Left lung (tissue), 10 donors: Measurements from ENCODE around the gene ASB13. TPM values are rescaled to one million over a fixed set of nuclear protein-coding genes. Genes with fewer than 3 reads are reported as not detected.
A peak's percentile ranks its signal among the peaks of the same experiment; 100 is the strongest.

Source experiments
- ATAC-seq: fragments of 200-7000 bp; cut with Tn5 transposase; one replicate; pipeline ENCODE4 v1.9.1; 2020; ENCODE audit warnings: moderate library complexity
- DNase-seq, 4 donors: peaks; one replicate each; pipeline ENCODE4 v3.0.0-alpha.2; 2013 to 2020
- H3K27ac ChIP-seq, 2 donors: fragments of 200-600 bp; sonication (generic) in 1 of 2; one replicate each; pipeline versions ENCODE4 v1.5.0 to v1.8.0; 2020 to 2021
- H3K27me3 ChIP-seq, 2 donors: fragments of 200-600 bp; sonication (generic) in 1 of 2; one replicate each; pipeline versions ENCODE4 v1.5.0 to v1.8.0; 2020 to 2021
- H3K36me3 ChIP-seq, 2 donors: fragments of 200-600 bp; sonication (generic) in 1 of 2; one replicate each; pipeline versions ENCODE4 v1.5.0 to v1.8.0; 2020 to 2021
- H3K4me1 ChIP-seq, 2 donors: fragments of 200-600 bp; one replicate each; pipeline ENCODE4 v1.8.0; 2021
- H3K4me3 ChIP-seq, 2 donors: fragments of 200-600 bp; sonication (generic) in 1 of 2; one replicate each; pipeline versions ENCODE4 v1.5.0 to v1.8.0; 2020 to 2021; ENCODE audit warnings: mild to moderate bottlenecking in 1 of 2
- H3K9me3 ChIP-seq, 2 donors: fragments of 200-600 bp; sonication (generic) in 1 of 2; one replicate each; pipeline versions ENCODE4 v1.5.0 to v1.8.0; 2020 to 2021
- CTCF ChIP-seq, 2 donors: fragments of 200-600 bp; sonication (generic) in 1 of 2; IDR thresholded peaks; one replicate each; pipeline versions ENCODE4 v1.5.0 to v1.8.0; 2021; ENCODE audit warnings: antibody characterized with exemption in 2 of 2
- intact Hi-C, 2 donors: fragments of 100-400 bp; cut with DNase I; formaldehyde crosslinking; loops; one replicate each; pipeline versions ENCODE4 v1.11.2 to v1.14.2; 2022
- polyA plus RNA-seq, 6 donors: library from polyadenylated mRNA; unstranded; fragments of 120-200 nt; gene quantifications; one replicate each; pipeline ENCODE4 v1.2.1, GENCODE V29; 2013; ENCODE audit not compliant: insufficient read length in 6 of 6
- total RNA-seq, 2 donors: library from RNA; stranded (reverse); fragmentation: NEBNext Ultra II Directional; extraction: Animal tissue kit (Norgen Biotek cat#: 25700); gene quantifications; one replicate each; pipeline ENCODE4 v1.2.1, GENCODE V29; 2021
- donor health status: DM: no; HTN: yes; CAD: no.
- donor health status: DM: no; HTN: no; CAD: no.

The ASB13 gene
- total and polyA plus RNA-seq, 8 donors: 9.0 to 19.6 (median 11.6) TPM

DNA sequence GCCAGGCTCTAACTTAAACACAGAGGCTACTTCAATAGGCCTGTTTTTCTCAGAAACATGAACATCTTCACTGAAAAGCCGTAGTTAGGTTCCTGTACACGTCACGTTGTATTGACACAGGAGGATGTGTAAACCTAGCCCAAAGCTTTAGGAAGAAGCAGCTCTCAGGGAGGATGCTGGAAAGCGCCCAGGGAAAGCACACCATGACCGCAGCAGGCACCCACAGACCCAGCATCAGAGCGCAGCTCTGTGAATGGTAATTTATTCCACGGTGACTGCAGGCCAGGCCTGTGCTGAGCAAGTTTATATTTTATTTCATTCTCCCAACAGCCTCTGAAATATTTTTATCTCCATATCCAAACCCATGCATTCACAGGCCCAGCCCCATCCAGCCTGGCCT is 51.1 kb downstream of the ASB13 start:
- TF ChIP-seq CTCF (IDR thresholded peaks at IDR 0.05): no peak
- no peaks in the 10 kb centered on the region for H3K9me3 ChIP-seq
- no peak overlapping the region for H3K4me3 ChIP-seq
- H3K36me3 ChIP-seq: no peaks in the 10 kb centered on the region
- H3K4me1 ChIP-seq: peaks cover 0 to 4% of the 10 kb centered on the region in 2 donors
- H3K27me3 ChIP-seq: no peaks in the 10 kb centered on the region
- no peak overlapping the region for H3K27ac ChIP-seq
- intact Hi-C loops: no loop called here
- ATAC-seq (no peak), DNase-seq (no peak)

DNA sequence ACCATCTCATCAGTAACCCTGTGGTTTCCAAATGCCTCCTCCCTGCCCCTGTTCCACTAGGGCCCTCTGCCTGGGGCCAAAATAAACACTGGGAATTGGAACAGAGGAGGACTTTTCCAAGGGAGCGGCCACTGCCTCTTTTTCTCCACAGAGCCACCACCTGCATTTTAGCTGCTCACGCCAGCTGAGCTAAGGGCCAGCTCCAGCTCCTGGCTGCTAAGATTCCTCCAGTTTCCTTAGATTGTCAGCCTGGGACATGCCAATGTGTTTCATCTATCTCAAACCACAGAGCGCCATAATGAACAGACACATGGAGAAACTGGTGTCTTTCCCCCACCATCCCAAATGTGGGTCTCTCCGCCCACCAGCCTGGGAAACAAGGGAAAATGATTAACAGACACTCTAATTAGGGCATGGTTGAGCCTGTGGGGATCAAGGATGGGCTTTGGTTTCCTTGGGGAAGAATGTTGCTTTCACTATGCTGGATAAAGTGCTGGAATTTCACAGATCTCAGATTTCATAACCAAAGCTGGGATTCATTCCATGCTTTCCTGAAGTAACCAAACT is 52.2 kb downstream of the ASB13 start:
- ATAC-seq: no peak
- intact Hi-C loops: no loop called here
- Histone ChIP-seq H3K27me3 (no peaks in the 10 kb centered on the region), H3K9me3 (no peaks in the 10 kb centered on the region), H3K4me3 (no peak overlapping the region), H3K36me3 (no peaks in the 10 kb centered on the region), H3K4me1 (peaks cover 0 to 2% of the 10 kb centered on the region in 2 donors), H3K27ac (no peak overlapping the region)
- no peak for TF ChIP-seq CTCF (IDR thresholded peaks at IDR 0.05)
- DNase-seq: no peak

- Histone ChIP-seq H3K27ac (no peak overlapping the region), H3K27me3 (no peaks in the 10 kb centered on the region), H3K36me3 (no peaks in the 10 kb centered on the region), H3K4me1 (no peaks in the 10 kb centered on the region), H3K4me3 (no peak overlapping the region), H3K9me3 (no peaks in the 10 kb centered on the region)
- no peak for DNase-seq
- no peak for ATAC-seq
- intact Hi-C loops: no loop called here
- TF ChIP-seq CTCF (IDR thresholded peaks at IDR 0.05): no peak
Measured at GRCh38 chr10:5613481-5614154, 52.8 kb downstream of the ASB13 start.

DNA sequence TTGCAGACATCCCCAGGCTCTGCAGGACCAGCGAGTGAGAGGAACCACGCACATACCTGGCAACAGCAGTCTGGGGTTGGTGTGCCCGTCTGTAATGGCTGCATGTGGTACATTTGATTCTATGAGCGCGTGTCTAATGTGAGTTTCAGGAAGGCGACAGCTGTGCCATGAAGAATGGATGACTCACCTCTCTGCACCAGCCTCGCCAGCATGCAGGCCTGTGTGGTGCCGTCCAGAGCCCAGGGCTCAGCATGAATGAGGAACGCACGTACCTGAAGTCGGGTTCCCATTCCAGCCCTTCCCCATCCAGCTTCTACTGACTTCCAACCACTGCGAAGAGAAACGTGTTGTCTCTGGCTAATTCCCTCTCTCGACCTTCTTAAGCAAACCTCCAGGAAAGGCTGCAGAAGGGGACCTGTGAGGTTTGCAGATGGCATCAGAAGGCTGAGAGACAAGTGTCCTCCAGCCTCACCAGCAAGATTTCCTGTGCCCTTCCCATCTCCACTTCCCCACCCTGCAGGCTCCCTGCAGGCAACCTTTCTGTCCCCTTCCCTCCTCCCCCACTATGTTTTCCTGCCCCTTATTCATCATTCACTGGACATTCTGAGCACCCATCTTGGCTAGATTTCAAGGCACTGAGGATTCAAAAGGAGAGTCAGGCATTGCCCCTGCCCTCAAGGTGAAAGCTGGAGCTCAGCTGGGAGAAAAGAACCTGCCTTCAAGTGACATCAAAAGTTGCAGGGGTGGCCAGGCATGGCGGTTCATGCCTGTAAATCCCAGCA is 54.3 kb downstream of the ASB13 start:
- TF ChIP-seq CTCF (IDR thresholded peaks at IDR 0.05): no peak
- Histone ChIP-seq H3K4me1 (no peaks in the 10 kb centered on the region), H3K27ac (no peak overlapping the region), H3K27me3 (no peaks in the 10 kb centered on the region), H3K4me3 (no peak overlapping the region), H3K36me3 (no peaks in the 10 kb centered on the region), H3K9me3 (no peaks in the 10 kb centered on the region)
- no peak for ATAC-seq
- no peak for DNase-seq
- intact Hi-C loops: no loop called here

DNA sequence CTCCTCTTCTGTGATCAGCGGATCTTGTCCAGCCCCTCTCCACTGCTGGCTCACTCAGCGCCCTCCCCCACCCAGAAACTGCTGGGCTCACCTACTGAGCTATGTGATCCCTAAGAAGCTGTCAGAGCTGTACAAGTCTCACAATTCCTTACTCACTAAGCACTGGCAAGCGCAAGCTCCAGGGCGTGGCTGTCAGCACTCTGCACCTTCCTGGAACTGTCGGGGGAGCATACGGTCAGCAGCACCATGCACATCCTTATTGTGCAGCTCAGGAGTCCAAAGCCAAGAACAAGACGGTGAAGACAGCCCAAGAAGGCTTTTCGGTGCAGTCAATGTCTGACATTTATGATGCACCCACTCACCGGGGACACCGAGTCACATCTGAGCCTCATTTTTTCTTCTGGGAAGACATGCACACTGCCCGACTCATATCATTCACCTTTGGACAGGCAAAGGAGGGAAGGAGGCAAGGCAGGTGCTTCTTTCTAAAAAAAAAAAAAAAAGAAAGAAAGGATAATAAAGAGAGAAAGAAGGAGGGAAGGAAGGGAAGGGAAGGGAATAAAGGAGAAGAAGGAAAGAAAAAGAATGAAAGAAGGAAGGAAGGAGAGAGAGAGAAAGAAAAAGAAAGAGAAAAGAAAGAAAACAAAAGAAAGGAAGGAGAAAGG is 56.3 kb downstream of the ASB13 start:
- intact Hi-C loops: no loop called here

More for the DNA sequence above, 56.3 kb downstream of the ASB13 start:
- Histone ChIP-seq H3K4me1 (no peaks in the 10 kb centered on the region), H3K9me3 (no peaks in the 10 kb centered on the region), H3K27me3 (no peaks in the 10 kb centered on the region), H3K4me3 (no peak overlapping the region), H3K36me3 (no peaks in the 10 kb centered on the region), H3K27ac (no peak overlapping the region)
- ATAC-seq (peak; percentile 79), DNase-seq (no peak)
- no peak for TF ChIP-seq CTCF (IDR thresholded peaks at IDR 0.05)
